Heart left ventricle (tissue), 16 donors: ENCODE measurements around the gene SPOCK1. TPM values are rescaled to one million over a fixed set of nuclear protein-coding genes. Genes with fewer than 3 reads are reported as not detected.

Experiments
- ATAC-seq, 4 donors: fragments of 200-7000 bp; cut with Tn5 transposase; one replicate each; pipeline ENCODE4 v1.9.1; 2020 to 2022; ENCODE audit warnings: moderate library complexity in 4 of 4, mild to moderate bottlenecking in 3 of 4, moderate number of reproducible peaks in 1 of 4
- DNase-seq, 5 donors: peaks; one replicate each; pipeline ENCODE4 v3.0.0-alpha.2; 2020
- H3K27ac ChIP-seq, 12 donors: fragments of 200-600 bp; sonication (generic) in 4 of 12; one replicate each; pipeline versions ENCODE4 v1.5.0 to v1.8.0; 2016 to 2022; ENCODE audit warnings: mild to moderate bottlenecking in 2 of 12
- H3K27me3 ChIP-seq, 9 donors: fragments of 200-600 bp; sonication (generic) in 2 of 9; one replicate each; pipeline versions ENCODE4 v1.5.1 to v1.8.0; 2016 to 2022; ENCODE audit warnings: mild to moderate bottlenecking in 3 of 9
- H3K36me3 ChIP-seq, 9 donors: fragments of 200-600 bp; sonication (generic) in 2 of 9; one replicate each; pipeline versions ENCODE4 v1.5.0 to v1.8.0; 2018 to 2022; ENCODE audit warnings: mild to moderate bottlenecking in 2 of 9
- H3K4me1 ChIP-seq, 12 donors: fragments of 200-600 bp; sonication (generic) in 4 of 12; one replicate each; pipeline versions ENCODE4 v1.5.0 to v1.8.0; 2016 to 2022; ENCODE audit warnings: mild to moderate bottlenecking in 3 of 12
- H3K4me3 ChIP-seq, 12 donors: fragments of 200-600 bp; sonication (generic) in 4 of 12; one replicate each; pipeline versions ENCODE4 v1.5.0 to v1.8.0; 2017 to 2022; ENCODE audit warnings: mild to moderate bottlenecking in 9 of 12, moderate library complexity in 4 of 12
- H3K9me3 ChIP-seq, 12 donors: fragments of 200-600 bp; sonication (generic) in 4 of 12; one replicate each; pipeline versions ENCODE4 v1.5.0 to v1.8.0; 2016 to 2022; ENCODE audit warnings: mild to moderate bottlenecking in 1 of 12
- POLR2A ChIP-seq, 2 donors: fragments of 450-650 bp; IDR thresholded peaks; one replicate each; pipeline ENCODE4 v1.6.1; 2017; ENCODE audit warnings: antibody characterized with exemption in 2 of 2, mild to moderate bottlenecking in 2 of 2, moderate library complexity in 2 of 2
- WGBS, 4 donors: extraction: QIAGEN DNeasy Blood & Tissue Kit in 2 of 4; methylation state at CpG; one replicate each; pipeline versions ENCODE4 v1.1.5 to v1.1.7; 2013 to 2018; 5-methylcytosine and 5-hydroxymethylcytosine counted together
- intact Hi-C, 10 donors: fragments of 100-400 bp; cut with DNase I; formaldehyde crosslinking; loops; one replicate each; pipeline versions ENCODE4 v1.11.1 to v1.14.2; 2022
- polyA plus RNA-seq, 2 donors: library from polyadenylated mRNA; stranded (reverse); fragments of 200-250 nt; gene quantifications; one replicate each; pipeline ENCODE4 v1.2.3, GENCODE V29; 2013
- total RNA-seq, 9 donors: library from RNA; depleted of rRNA in 2 of 9; stranded (reverse); fragments of >200 nt in 2 of 9; fragmentation: NEBNext Ultra II Directional in 3 of 9; extraction: Animal tissue kit (Norgen Biotek cat#: 25700) in 3 of 9; gene quantifications; one replicate each; pipeline versions ENCODE4 v1.1.0 to v1.2.4, GENCODE V29; 2016 to 2023
- TF ChIP-seq, protein P1 (sequence below), 12 donors: fragments of 200-600 bp; sonication (generic) in 4 of 12; IDR thresholded peaks; one replicate each; pipeline versions ENCODE4 v1.5.0 to v1.8.0; 2018 to 2022; ENCODE audit warnings: antibody characterized with exemption in 12 of 12, mild to moderate bottlenecking in 5 of 12
- donor health status: ischemic (EF 13 %, LVEDD 7.1; RV severe dilation, severe dysfunction).
- donor health status: healthy with polysubstance abuse.
- donor health status: DM: no; HTN: yes; CAD: no.
- donor health status: DM: no; HTN: no; CAD: no.
- donor health status: ischemic (EF 25% LVEDD 6.9; RV normal size, moderate dysfunction).
- donor health status: ischemic (EF 25% LVEDD 5.7; RV mildly dilated, moderate dysfunction).
- donor health status: healthy.
- donor health status: DM: yes; HTN: yes; CAD: no.
- donor health status: ischemic (EF 35%, LVEDD 5.7; RV mildly dilated, moderate dysfunction).
- donor health status: nonischemic (EF 11% LVEDD 7.7; RV severe dilation, severe dysfunction).
- donor health status: DM: yes; HTN: yes; CAD: no.
- donor health status: PGD.
- donor health status: ischemic (EF 29% LVEDD 5.4; RV normal size, mild dysfunction).
- donor health status: nonischemic (EF 23%, LVEDD 6.1; RV moderate dilation, normal function).

Gene SPOCK1
- total and polyA plus RNA-seq, 11 donors: 7.8 to 51.2 (median 19.9) TPM

DNA sequence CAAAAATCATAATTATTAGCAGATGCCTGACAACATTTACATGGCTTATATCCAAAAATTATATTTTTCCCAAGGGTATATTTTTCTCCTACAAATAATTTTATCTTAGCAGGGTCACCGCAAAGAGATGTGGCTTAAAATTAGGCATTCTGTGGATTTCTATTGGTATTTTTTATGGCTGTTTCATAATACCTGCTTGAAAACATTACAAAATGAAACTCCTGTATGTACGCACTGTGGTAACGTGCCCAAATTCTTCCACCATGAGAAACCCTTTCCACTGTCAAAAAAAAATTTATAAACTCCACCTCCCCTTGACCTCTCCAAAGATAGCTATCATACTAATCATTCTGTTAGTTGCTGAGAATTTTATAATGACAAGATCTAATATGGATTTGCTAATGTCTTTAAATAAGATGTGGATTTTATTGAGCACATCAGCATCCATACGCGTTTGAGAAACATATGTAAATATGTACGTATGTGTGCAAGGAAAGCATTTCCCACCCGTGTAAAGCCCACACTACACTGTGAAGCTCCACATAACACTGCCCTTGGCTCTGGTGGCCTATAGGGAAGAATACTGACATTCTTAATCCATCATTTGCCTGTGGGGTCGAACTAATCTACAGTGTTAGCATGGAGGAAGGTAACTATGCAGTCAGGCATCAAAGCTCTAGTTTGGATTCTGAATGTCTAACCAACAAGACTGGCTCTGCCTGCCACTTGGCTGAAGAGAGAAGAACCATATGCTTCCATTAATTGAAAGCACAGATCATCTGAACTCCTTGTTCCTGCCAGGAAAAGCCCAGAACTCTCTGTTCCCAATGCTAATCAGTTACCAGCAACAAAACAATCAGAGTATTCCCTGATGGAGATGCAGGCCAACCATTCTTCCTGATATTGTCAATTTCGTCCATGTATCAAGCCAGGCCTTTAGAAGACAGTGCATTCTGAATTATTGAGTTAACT lies 244.7 kb downstream of the SPOCK1 start:
- Histone ChIP-seq H3K27me3 (no peaks in the 10 kb centered on the region), H3K4me3 (no peak overlapping the region), H3K4me1 (peaks cover 0 to 21% (median 10%) of the 10 kb centered on the region in 12 donors), H3K9me3 (peaks cover 0 to 2% (median 0%) of the 10 kb centered on the region in 12 donors), H3K27ac (peak overlapping the region in 9 of 12 donors; percentile 6 to 64 (median 17)), H3K36me3 (no peaks in the 10 kb centered on the region)
- no peak for TF ChIP-seq POLR2A (IDR thresholded peaks at IDR 0.05)
- TF ChIP-seq, protein P1, sequence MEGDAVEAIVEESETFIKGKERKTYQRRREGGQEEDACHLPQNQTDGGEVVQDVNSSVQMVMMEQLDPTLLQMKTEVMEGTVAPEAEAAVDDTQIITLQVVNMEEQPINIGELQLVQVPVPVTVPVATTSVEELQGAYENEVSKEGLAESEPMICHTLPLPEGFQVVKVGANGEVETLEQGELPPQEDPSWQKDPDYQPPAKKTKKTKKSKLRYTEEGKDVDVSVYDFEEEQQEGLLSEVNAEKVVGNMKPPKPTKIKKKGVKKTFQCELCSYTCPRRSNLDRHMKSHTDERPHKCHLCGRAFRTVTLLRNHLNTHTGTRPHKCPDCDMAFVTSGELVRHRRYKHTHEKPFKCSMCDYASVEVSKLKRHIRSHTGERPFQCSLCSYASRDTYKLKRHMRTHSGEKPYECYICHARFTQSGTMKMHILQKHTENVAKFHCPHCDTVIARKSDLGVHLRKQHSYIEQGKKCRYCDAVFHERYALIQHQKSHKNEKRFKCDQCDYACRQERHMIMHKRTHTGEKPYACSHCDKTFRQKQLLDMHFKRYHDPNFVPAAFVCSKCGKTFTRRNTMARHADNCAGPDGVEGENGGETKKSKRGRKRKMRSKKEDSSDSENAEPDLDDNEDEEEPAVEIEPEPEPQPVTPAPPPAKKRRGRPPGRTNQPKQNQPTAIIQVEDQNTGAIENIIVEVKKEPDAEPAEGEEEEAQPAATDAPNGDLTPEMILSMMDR (IDR thresholded peaks at IDR 0.05): no peak
- no peak for DNase-seq
- WGBS, 4 donors: 67 to 79% (median 71%) methylated on average over 9 of the region's 9 CpGs
- ATAC-seq: peak; percentile 42 to 83 (median 64)
- intact Hi-C loops: no loop called here

DNA sequence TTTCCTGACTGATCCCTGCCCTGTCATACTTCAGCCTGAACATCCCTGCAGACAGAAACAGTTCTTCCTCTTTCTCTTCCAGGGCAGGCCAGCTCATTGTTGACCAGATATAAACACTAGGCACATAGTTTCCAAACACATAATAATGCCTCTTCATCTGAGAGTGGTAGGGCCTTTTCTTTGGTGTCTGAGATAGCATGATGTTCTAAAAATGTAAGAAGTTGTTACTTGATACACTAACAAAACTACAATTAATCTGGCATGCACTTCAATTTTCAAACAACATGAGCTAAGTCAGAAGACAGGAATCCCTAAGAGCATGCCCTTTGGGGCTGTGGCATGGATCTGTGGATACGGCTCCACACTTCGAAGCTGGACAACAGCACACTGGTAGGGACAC lies 246.6 kb downstream of the SPOCK1 start:
- intact Hi-C loops: no loop called here
- Histone ChIP-seq H3K27me3 (no peaks in the 10 kb centered on the region), H3K9me3 (no peaks in the 10 kb centered on the region), H3K27ac (no peak overlapping the region), H3K4me3 (no peak overlapping the region), H3K36me3 (no peaks in the 10 kb centered on the region), H3K4me1 (peaks cover 0 to 21% (median 10%) of the 10 kb centered on the region in 12 donors)
- no peak for DNase-seq
- no peak for TF ChIP-seq POLR2A (IDR thresholded peaks at IDR 0.05)
- TF ChIP-seq, protein P1 (IDR thresholded peaks at IDR 0.05): no peak
- 88 to 96% (median 92%) methylated on average over 2 of the region's 2 CpGs for WGBS, 4 donors
- ATAC-seq: no peak

DNA sequence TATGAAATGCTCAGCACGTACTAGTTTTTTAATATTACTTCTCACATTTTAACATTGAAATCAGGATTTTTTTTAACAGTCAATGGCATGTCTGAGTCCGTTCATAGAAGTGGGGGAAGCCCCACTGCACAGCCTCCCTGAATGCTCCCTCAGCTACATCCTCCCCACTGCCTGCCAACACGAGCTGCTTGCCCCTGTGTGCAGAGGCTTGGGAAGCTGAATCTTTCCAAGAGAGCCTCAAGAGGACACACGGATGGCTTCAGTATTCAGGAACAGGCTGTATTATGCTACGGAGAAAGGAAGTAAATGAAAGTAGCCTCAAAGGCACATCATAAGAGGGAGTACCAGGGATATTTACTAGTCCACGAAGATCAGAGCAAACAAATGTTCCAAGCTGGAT lies 248.7 kb downstream of the SPOCK1 start:
- DNase-seq: peak in 1 of 5 donors; percentile 32
- WGBS, 4 donors: 53 to 62% (median 57%) methylated on average over 6 of the region's 6 CpGs
- intact Hi-C loops: no loop called here

DNA sequence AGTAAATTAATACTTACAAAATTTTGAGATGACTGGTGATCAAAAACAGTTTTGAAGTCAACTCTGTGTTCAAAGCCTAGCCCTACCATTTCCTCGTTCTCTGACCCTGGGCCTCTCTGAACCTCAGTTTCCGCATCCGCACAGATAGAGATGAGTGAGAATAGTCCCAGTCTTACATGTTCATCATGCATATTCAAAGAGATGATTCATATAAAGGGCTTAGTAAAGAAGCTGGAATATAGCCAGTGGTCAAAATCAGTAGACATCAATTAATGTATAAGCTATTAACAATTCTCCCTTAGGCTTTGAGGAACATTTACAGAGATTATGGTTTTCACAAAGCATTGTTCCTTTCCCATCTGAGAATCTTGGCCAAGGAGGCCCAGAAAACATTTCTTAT lies 250.6 kb downstream of the SPOCK1 start:
- no peaks in the 10 kb centered on the region for H3K36me3 ChIP-seq
- DNase-seq: no peak
- 92 to 98% (median 97%) methylated on average over 3 of the region's 3 CpGs for WGBS, 4 donors
- TF ChIP-seq, protein P1 (IDR thresholded peaks at IDR 0.05): no peak
- H3K27ac ChIP-seq: no peak overlapping the region
- intact Hi-C loops: no loop called here
- peaks cover 0 to 6% (median 2%) of the 10 kb centered on the region in 12 donors for H3K4me1 ChIP-seq
- no peak for ATAC-seq
- H3K9me3 ChIP-seq: no peaks in the 10 kb centered on the region
- H3K27me3 ChIP-seq: no peaks in the 10 kb centered on the region
- no peak overlapping the region for H3K4me3 ChIP-seq

More for the DNA sequence above, 248.7 kb downstream of the SPOCK1 start:
- H3K4me1 ChIP-seq: peaks cover 0 to 21% (median 10%) of the 10 kb centered on the region in 12 donors
- H3K4me3 ChIP-seq: no peak overlapping the region
- TF ChIP-seq, protein P1 (IDR thresholded peaks at IDR 0.05): no peak
- no peak for TF ChIP-seq POLR2A (IDR thresholded peaks at IDR 0.05)
- no peaks in the 10 kb centered on the region for H3K9me3 ChIP-seq
- no peaks in the 10 kb centered on the region for H3K36me3 ChIP-seq
- peak overlapping the region in 1 of 12 donors; percentile 35 for H3K27ac ChIP-seq
- no peaks in the 10 kb centered on the region for H3K27me3 ChIP-seq
- peak in 1 of 4 donors; percentile 45 for ATAC-seq
